ENCODE measurements around the gene CSF1R.

- TF ChIP-seq USF1 (IDR thresholded peaks at IDR 0.05; ENCODE audit: borderline replicate concordance, low read depth), result no peak
- TF ChIP-seq, protein P1, sequence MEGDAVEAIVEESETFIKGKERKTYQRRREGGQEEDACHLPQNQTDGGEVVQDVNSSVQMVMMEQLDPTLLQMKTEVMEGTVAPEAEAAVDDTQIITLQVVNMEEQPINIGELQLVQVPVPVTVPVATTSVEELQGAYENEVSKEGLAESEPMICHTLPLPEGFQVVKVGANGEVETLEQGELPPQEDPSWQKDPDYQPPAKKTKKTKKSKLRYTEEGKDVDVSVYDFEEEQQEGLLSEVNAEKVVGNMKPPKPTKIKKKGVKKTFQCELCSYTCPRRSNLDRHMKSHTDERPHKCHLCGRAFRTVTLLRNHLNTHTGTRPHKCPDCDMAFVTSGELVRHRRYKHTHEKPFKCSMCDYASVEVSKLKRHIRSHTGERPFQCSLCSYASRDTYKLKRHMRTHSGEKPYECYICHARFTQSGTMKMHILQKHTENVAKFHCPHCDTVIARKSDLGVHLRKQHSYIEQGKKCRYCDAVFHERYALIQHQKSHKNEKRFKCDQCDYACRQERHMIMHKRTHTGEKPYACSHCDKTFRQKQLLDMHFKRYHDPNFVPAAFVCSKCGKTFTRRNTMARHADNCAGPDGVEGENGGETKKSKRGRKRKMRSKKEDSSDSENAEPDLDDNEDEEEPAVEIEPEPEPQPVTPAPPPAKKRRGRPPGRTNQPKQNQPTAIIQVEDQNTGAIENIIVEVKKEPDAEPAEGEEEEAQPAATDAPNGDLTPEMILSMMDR (IDR thresholded peaks at IDR 0.05), result no peak
These were observed 15.5 kb downstream of the CSF1R start for GRCh38 chr5:150070821-150071220.
